K562 (cell line): ENCODE results near the gene FBXO17. TPM values are rescaled to one million over a fixed set of nuclear protein-coding genes. Genes with fewer than 3 reads are reported as not detected.
A peak's percentile ranks its signal among the peaks of the same experiment; 100 is the strongest.

Experiments used
- CHD2 ChIP-seq: IDR thresholded peaks from 2 replicates; pipeline ENCODE4 v1.6.1; 2011; ENCODE audit warnings: low read depth, low read length
- E2F5 ChIP-seq: sonication (generic); formaldehyde crosslinking; IDR thresholded peaks from 2 replicates; pipeline ENCODE4 v1.8.0; 2022; ENCODE audit warnings: mild to moderate bottlenecking, missing genetic modification reagents
- EP300 ChIP-seq: IDR thresholded peaks from 2 replicates; pipeline ENCODE4 v1.6.1; 2012; ENCODE audit warnings: low read length, improper control_type of control experiment
- FOXK1 ChIP-seq: sonication (generic); formaldehyde crosslinking; IDR thresholded peaks from 2 replicates; pipeline ENCODE4 v1.8.0; 2022; ENCODE audit warnings: missing genetic modification reagents, mild to moderate bottlenecking, borderline replicate concordance
- HNRNPUL1 ChIP-seq: fragments of 200-400 bp; formaldehyde crosslinking; IDR thresholded peaks from 2 replicates; pipeline ENCODE4 v1.6.1; 2017; ENCODE audit warnings: low read length
- MGA ChIP-seq: fragments of 450-650 bp; IDR thresholded peaks from 2 replicates; pipeline ENCODE4 v1.6.1; 2016; ENCODE audit warnings: mild to moderate bottlenecking, moderate library complexity
- PML ChIP-seq: IDR thresholded peaks from 2 replicates; pipeline ENCODE4 v1.6.1; 2012; ENCODE audit warnings: low read length, inconsistent platforms
- ZNF586 ChIP-seq: fragments of 450-650 bp; formaldehyde crosslinking; conservative IDR thresholded peaks from 2 replicates; pipeline ENCODE4 v1.4.0; 2020; ENCODE audit warnings: mild to moderate bottlenecking, moderate library complexity
- polyA plus RNA-seq, 8 experiments: library from polyadenylated mRNA; depleted of rRNA in 4 of 8; stranded (reverse) in 5 of 8; unstranded in 3 of 8; fragments of >200 nt; fragmentation: Nextera tagmentation in 2 of 8; fragmentation: Illumina TruSeq in 1 of 8; extraction: Ambion mirVana in 2 of 8; extraction: Trizol in 1 of 8; gene quantifications; 2 replicates each; pipeline versions ENCODE4 v1.2.1 to v1.2.3, GENCODE V29; 2011 to 2014; ENCODE audit warnings: inconsistent platforms in 1 of 8, missing spikeins in 1 of 8
- total RNA-seq, 7 experiments: library from RNA; depleted of rRNA in 6 of 7; stranded (reverse); fragments of >200 nt in 6 of 7; fragmentation: Illumina TruSeq in 2 of 7; extraction: Trizol in 2 of 7; gene quantifications; 2 replicates each; pipeline versions ENCODE4 v1.2.1 to v1.2.3, GENCODE V29; 2011 to 2021; ENCODE audit warnings: low replicate concordance in 1 of 7
- TF ChIP-seq, protein P1 (sequence below), 2 experiments: fragments of 450-650 bp; IDR thresholded peaks; 2 replicates each; pipeline ENCODE4 v1.6.1; 2016
- TF ChIP-seq, protein P2 (sequence below): fragments of 450-650 bp; formaldehyde crosslinking; IDR thresholded peaks from 2 replicates; pipeline ENCODE4 v1.4.0; 2020; ENCODE audit warnings: mild to moderate bottlenecking, moderate library complexity
- TF ChIP-seq, protein P3 (sequence below): sonication (generic); IDR thresholded peaks from 2 replicates; pipeline ENCODE4 v1.6.1; 2016

FBXO17 gene
- total and polyA plus RNA-seq, 9 of the 15 experiments (the other 6 are each of a cell fraction or from before 2014, with no cell fraction given) = 4.1 to 27.1 (median 19.0) TPM

GRCh38 chr19:38930776-38931520 is 44.6 kb downstream of the FBXO17 start, which contains the start of gene MRPS12 (continued):
- TF ChIP-seq MGA (peak; percentile 51), FOXK1 (CRISPR knock-in tag) (peak; percentile 87; the same call in 1 of the 2 replicates), EP300 (0 out of 2 replicates have a peak, but pooled peaks have one; percentile 7), ZNF586 (CRISPR knock-in tag) (no peak), HNRNPUL1 (no peak), CHD2 (peak; percentile 72), E2F5 (CRISPR knock-in tag) (no peak), PML (peak; percentile 86)
- TF ChIP-seq, protein P1, sequence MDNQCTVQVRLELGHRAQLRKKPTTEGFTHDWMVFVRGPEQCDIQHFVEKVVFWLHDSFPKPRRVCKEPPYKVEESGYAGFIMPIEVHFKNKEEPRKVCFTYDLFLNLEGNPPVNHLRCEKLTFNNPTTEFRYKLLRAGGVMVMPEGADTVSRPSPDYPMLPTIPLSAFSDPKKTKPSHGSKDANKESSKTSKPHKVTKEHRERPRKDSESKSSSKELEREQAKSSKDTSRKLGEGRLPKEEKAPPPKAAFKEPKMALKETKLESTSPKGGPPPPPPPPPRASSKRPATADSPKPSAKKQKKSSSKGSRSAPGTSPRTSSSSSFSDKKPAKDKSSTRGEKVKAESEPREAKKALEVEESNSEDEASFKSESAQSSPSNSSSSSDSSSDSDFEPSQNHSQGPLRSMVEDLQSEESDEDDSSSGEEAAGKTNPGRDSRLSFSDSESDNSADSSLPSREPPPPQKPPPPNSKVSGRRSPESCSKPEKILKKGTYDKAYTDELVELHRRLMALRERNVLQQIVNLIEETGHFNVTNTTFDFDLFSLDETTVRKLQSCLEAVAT (IDR thresholded peaks at IDR 0.05) = no peak
- TF ChIP-seq, protein P2, sequence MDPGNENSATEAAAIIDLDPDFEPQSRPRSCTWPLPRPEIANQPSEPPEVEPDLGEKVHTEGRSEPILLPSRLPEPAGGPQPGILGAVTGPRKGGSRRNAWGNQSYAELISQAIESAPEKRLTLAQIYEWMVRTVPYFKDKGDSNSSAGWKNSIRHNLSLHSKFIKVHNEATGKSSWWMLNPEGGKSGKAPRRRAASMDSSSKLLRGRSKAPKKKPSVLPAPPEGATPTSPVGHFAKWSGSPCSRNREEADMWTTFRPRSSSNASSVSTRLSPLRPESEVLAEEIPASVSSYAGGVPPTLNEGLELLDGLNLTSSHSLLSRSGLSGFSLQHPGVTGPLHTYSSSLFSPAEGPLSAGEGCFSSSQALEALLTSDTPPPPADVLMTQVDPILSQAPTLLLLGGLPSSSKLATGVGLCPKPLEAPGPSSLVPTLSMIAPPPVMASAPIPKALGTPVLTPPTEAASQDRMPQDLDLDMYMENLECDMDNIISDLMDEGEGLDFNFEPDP (CRISPR knock-in tag) = no peak
- TF ChIP-seq, protein P3, sequence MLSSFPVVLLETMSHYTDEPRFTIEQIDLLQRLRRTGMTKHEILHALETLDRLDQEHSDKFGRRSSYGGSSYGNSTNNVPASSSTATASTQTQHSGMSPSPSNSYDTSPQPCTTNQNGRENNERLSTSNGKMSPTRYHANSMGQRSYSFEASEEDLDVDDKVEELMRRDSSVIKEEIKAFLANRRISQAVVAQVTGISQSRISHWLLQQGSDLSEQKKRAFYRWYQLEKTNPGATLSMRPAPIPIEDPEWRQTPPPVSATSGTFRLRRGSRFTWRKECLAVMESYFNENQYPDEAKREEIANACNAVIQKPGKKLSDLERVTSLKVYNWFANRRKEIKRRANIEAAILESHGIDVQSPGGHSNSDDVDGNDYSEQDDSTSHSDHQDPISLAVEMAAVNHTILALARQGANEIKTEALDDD = no peak
